Spinal cord (tissue), 10 donors: ENCODE measurements around the gene NOTCH4. TPM values are rescaled to one million over a fixed set of nuclear protein-coding genes. Genes with fewer than 3 reads are reported as not detected.
A peak's percentile ranks its signal among the peaks of the same experiment; 100 is the strongest.
"Not testable (repeated sequence)": the region's sequence is repeated elsewhere in the genome, so short reads cannot be mapped to it uniquely, and the experiment has no call there.

Source experiments
- DNase-seq, 6 donors: peaks; one replicate each; pipeline versions ENCODE4 v3.0.0 to v3.0.0-alpha.2; 2013 to 2015; ENCODE audit warnings: low spot score in 6 of 6, low read depth in 4 of 6
- H3K27ac ChIP-seq: one replicate; pipeline ENCODE4 v1.5.1; 2013; ENCODE audit warnings: low read depth, low read length, control low read depth
- H3K27me3 ChIP-seq: one replicate; pipeline ENCODE4 v1.6.1; 2013; ENCODE audit warnings: low read length; ENCODE audit not compliant: control insufficient read depth, insufficient read depth
- H3K36me3 ChIP-seq: one replicate; pipeline ENCODE4 v1.6.1; 2013; ENCODE audit warnings: low read length; ENCODE audit not compliant: control insufficient read depth, insufficient read depth
- H3K4me1 ChIP-seq: one replicate; pipeline ENCODE4 v1.6.1; 2013; ENCODE audit warnings: low read length; ENCODE audit not compliant: control insufficient read depth, insufficient read depth
- H3K4me3 ChIP-seq: one replicate; pipeline ENCODE4 v1.5.1; 2013; ENCODE audit warnings: low read depth, low read length, control low read depth
- H3K9me3 ChIP-seq: one replicate; pipeline ENCODE4 v1.6.1; 2013; ENCODE audit warnings: low read length; ENCODE audit not compliant: control insufficient read depth, insufficient read depth
- WGBS: methylation state at CpG from one replicate; pipeline ENCODE4 v1.1.5; 2013; ENCODE audit warnings: missing lambda C conversion rate; ENCODE audit not compliant: insufficient coverage; 5-methylcytosine and 5-hydroxymethylcytosine counted together
- polyA plus RNA-seq, 2 donors: library from polyadenylated mRNA; unstranded; fragments of 120-200 nt; gene quantifications; one replicate each; pipeline ENCODE4 v1.2.1, GENCODE V29; 2013; ENCODE audit not compliant: insufficient read length in 2 of 2
- total RNA-seq, 2 donors: library from RNA; depleted of rRNA in 1 of 2; stranded (reverse); fragments of 120-200 nt in 1 of 2; fragments of >200 nt in 1 of 2; gene quantifications; one replicate each; pipeline versions ENCODE4 v1.2.3 to v1.2.4, GENCODE V29; 2013 to 2014
- donor health status: healthy.

Gene NOTCH4
- total and polyA plus RNA-seq, 4 donors: 8.5 to 31.2 (median 18.1) TPM

DNA sequence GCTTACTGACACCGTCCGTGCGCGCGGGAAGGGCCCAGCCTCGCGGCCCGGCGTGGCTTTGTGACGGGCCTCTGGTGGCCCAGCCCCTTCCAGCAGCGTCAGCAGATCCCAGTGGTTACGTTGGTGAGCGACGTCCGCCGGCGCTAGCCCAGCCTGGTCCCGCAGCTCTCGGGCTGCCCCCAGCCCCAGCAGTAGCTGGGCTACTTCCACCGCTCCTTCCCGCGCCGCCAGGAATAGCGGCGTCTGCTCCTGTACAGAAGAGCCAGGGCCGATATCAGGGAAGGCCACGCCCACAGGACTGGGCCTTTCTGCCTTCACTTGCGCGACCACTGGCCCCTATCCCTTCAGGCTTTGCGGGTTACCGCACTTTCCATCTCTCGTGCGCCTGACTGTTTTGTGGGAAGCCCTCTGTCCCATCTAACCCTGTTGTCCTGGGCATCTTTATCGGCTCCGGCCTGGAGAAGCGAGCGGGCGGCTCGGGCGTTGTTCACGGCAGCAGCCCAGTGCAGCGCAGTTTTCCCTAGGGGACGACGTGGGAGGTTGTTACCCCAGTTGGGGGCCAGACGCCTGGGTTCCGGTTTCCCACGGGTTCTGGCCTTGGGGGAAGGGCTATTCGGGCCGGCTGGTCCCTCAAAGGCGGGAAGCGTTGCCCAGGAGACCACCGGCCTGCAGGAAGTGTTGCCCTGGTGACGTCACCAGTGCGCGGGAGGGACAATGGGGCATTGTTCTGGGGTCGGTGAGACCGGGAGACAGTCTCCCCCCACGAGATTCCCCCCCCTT, 27.8 kb downstream of the NOTCH4 start:
- H3K27me3 ChIP-seq: no peaks in the 10 kb centered on the region
- no peaks in the 10 kb centered on the region for H3K9me3 ChIP-seq
- peak overlapping the region; percentile 88 for H3K4me3 ChIP-seq
- H3K36me3 ChIP-seq: no peaks in the 10 kb centered on the region
- H3K27ac ChIP-seq: peak overlapping the region; percentile 100
- WGBS: under 1% methylated on average over 51 of the region's 58 CpGs
- DNase-seq: peak; percentile 78 to 97 (median 88)
- peaks cover 44% of the 10 kb centered on the region for H3K4me1 ChIP-seq

DNA sequence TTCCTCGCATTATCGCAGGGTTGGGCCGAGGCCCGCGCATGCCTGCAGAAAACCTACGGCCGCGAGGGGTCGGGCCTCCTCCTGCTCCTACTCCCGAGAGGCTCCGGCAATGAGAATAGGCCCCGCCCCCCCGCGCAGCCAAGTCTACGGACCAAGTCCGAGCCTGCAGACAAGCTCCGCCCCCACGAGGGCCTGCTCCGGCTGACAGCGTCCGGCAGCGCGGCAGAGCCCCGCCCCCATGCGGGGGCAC, 28.3 kb downstream of the NOTCH4 start:
- WGBS: 0% methylated on average over 25 of the region's 25 CpGs
- peak overlapping the region; percentile 88 for H3K4me3 ChIP-seq
- no peaks in the 10 kb centered on the region for H3K27me3 ChIP-seq
- peak; percentile 95 to 100 (median 100) for DNase-seq
- no peaks in the 10 kb centered on the region for H3K36me3 ChIP-seq
- no peaks in the 10 kb centered on the region for H3K9me3 ChIP-seq
- peak overlapping the region; percentile 100 for H3K27ac ChIP-seq
- H3K4me1 ChIP-seq: peaks cover 50% of the 10 kb centered on the region

DNA sequence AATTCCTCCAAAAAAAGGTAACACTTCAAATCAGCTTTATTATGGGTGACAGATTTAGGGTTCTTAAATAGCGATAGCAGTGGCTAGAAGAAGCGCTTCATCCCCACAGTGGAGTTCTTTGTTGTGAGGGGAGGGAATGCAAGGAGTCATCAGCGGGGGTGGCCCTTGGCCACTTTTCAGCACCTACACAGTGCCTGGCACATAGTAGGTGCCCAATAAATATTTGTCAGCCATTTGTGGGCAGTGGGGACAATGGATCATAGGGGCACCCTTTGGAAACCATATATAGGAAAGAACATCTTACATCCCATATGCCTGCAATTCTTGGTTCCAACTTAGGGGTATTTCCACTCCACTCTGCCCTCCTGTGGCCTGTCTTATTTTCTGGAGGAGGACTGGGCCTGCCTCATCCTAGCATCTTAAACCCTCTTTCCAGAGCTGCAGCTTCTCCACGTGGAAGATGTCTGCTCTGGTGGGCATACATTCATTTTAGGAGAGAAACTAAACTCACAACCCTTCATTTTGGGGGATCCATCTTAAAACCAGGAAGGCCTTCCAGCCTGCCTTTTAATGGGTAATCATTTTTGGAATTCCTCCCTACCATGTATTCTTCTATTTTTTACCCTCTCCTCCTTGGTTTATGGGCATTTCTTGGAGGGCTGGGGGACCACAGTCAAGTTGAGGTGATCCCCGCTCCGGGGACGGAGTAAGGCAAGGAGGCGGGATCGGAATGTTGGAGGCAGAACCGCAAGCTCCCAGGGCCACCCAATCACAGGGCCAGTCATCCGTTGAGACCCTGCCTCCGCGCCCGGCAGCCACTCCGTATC, 28.8 kb downstream of the NOTCH4 start:
- WGBS: 0% methylated on average over 12 of the region's 15 CpGs
- peak in 2 of 6 donors; percentile 78 to 82 for DNase-seq

DNA sequence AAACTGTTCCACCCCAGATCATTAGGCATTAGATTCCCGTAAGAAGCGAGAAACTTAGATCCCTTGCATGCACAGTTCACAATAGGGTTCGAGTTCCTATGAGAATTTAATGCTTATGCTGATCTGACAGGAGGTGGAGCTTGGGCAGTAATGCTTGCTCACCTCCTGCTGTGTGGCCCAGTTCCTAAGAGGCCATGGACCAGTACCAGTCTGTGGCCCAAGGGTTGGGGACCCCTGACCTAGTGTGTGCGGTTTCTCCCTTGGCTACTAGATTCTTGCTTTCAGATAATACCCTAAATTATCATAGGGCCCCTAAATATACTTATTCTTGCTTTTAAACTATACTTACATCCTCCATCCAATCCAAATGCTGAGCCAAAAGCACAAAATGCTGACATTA, 29.5 kb downstream of the NOTCH4 start:
- H3K9me3 ChIP-seq: no peaks in the 10 kb centered on the region
- WGBS: 96% methylated on average over 4 of the region's 4 CpGs
- DNase-seq: no peak
- H3K36me3 ChIP-seq: no peaks in the 10 kb centered on the region
- H3K4me3 ChIP-seq: no peak overlapping the region
- H3K27ac ChIP-seq: peak overlapping the region; percentile 100
- H3K27me3 ChIP-seq: no peaks in the 10 kb centered on the region
- H3K4me1 ChIP-seq: peaks cover 55% of the 10 kb centered on the region

More for the DNA sequence above, 28.8 kb downstream of the NOTCH4 start:
- Histone ChIP-seq H3K4me3 (peak overlapping the region; percentile 88), H3K4me1 (peaks cover 54% of the 10 kb centered on the region), H3K27me3 (no peaks in the 10 kb centered on the region), H3K36me3 (no peaks in the 10 kb centered on the region), H3K27ac (peak overlapping the region; percentile 100), H3K9me3 (no peaks in the 10 kb centered on the region)

DNA sequence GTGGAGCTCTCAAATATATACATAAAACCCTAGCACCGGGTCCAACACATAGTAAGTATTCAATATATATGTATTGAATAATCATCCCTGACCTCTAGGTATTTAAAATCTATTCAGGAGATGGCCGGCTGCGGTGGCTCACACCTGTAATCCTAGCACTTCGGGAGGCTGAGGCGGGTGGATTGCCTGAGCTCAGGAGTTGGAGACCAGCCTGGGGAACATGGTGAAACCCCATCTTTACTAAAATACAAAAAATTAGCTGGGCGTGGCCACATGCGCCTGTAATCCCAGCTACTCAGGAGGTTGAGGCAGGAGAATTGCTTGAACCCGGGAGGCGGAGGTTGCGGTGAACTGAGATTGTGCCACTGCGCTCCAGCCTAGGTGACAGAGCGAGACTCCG, 30.8 kb downstream of the NOTCH4 start:
- not testable (repeated sequence) for DNase-seq, H3K9me3 ChIP-seq, H3K36me3 ChIP-seq, H3K4me3 ChIP-seq, H3K27me3 ChIP-seq, H3K27ac ChIP-seq
- H3K4me1 ChIP-seq: peaks cover 68% of the 10 kb centered on the region
- WGBS: 93% methylated on average over 2 of the region's 13 CpGs

DNA sequence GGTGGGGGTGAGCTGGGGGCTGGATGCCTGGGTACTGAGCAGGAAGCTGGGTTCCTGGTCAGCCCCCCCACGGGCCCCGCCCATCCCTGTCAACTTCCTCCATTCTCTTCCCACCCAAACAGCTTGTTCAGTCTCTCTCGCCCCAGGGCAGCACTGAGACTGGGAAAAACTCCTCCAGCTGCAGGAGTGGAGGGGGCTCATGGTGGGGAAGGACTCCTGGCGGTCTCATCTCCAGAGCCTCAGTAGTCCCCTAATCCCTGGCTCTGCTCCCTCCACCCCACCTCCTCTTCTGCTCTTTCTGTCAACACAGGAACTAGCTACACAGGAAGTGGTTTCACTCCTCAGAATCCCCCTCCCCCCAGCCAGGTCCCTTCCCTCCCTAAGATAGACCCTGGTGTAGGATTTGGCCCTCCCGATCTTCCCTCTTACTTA, 31.2 kb downstream of the NOTCH4 start, which contains the start of gene GPSM3:
TSS of gene GPSM3 (minus strand) at position 36 of the 432 bp plus-strand sequence. CDS start 130 bp downstream, outside the sequence.
- Histone ChIP-seq H3K27ac (peak within 1 kb of the TSS; percentile 52), H3K4me1 (peaks cover 71% of the 10 kb centered on the region)
- 83% methylated on average over 1 of the region's 5 CpGs for WGBS

DNA sequence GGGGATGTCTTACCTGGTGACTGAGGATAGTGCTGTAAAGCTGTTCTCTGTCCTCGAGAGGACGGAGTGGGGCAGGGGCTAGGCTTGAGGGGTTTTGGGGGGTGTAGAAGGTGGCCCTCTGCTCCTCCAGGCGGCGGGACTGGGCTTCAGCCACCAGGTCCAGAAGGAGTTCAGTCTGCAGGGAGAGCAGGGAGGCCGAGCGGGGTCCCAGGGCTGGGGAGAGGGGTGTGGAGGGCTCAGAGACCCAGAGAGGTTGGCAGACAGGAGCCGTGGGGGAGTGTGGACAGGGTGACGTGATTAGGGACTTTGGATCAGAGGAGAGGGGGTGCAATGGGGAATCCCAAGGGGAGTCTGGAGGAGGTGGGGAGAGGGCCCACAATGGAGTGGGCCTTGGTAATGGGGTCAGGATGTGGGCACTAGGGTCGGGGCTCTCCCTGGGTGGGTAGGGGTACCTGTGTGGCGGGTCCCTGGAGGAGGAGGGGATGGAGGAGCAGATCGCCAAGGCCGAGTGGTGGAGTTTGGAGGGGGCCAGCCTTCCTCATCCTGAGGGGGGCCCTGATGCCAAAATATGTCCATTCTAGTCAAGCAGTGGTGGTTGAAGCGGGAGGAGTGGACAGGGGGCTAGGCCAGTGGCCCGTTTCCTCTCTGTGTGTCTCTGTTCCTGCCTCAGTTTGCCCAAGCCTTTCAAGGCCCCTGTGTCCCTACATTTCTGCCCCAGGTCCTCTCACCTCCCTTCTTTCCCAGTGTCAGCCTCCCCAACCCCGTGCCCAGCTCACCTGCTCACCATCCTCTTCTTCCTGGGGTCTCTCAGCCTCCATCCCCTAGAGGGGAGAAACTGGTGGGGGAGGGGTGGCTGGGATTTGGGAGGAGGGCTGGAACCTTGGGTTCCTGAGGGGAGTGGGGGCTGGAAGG, 31.9 kb downstream of the NOTCH4 start:
- Histone ChIP-seq H3K27ac (peak overlapping the region; percentile 52), H3K9me3 (no peaks in the 10 kb centered on the region), H3K36me3 (peaks cover 18% of the 10 kb centered on the region), H3K4me1 (peaks cover 65% of the 10 kb centered on the region), H3K4me3 (no peak overlapping the region), H3K27me3 (no peaks in the 10 kb centered on the region)
- 86% methylated on average over 13 of the region's 15 CpGs for WGBS
- DNase-seq: no peak

More for the DNA sequence above, 31.2 kb downstream of the NOTCH4 start, which contains the start of gene GPSM3:
- Histone ChIP-seq H3K9me3 (no peaks in the 10 kb centered on the region), H3K4me3 (no peak within 1 kb of the TSS), H3K27me3 (no peaks in the 10 kb centered on the region), H3K36me3 (peaks cover 11% of the 10 kb centered on the region)
- no peak for DNase-seq

DNA sequence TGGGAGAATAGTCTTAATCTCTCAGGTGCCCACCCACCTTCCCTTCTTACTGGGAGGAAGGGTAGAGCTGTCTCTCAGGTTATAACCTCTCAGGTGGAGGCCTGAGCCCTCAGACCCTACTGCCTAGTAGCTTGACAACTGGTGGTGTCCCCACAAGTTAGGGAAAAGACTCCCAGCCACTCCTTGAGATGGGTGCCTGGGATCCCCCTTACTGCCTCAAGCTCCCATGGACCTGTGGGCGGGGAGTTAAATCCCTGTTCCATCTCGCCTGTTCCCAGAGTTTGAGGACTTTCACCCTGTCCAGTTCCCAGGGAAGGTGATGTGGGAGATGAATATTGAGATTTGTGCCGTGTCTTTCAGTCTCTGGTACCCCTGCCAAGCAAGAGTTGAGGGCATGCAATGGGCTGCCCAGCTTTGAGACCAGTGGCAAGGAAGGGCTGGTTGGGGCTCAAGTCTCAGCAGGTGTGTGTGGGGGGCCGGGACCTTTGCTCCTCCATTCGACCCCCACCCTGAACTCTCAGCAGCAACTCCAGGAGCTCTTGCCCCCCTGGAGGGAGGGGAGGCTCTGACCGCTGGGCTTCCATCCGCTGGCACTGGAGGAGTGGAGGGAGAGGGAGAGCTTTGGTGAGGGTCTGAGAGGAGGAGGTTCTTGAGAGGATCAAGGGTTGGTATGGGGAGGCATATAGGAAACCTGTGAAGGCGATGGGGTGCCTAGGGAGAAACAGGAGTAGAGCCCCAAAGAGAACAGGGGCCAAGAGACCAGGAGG, 32.8 kb downstream of the NOTCH4 start:
- DNase-seq: no peak
- Histone ChIP-seq H3K9me3 (no peaks in the 10 kb centered on the region), H3K36me3 (peaks cover 26% of the 10 kb centered on the region), H3K4me3 (no peak overlapping the region), H3K27ac (peak overlapping the region; percentile 94), H3K4me1 (peaks cover 62% of the 10 kb centered on the region), H3K27me3 (no peaks in the 10 kb centered on the region)
- WGBS: 82% methylated on average over 5 of the region's 8 CpGs
